ENCODE results near the gene SMCO2.

DNA sequence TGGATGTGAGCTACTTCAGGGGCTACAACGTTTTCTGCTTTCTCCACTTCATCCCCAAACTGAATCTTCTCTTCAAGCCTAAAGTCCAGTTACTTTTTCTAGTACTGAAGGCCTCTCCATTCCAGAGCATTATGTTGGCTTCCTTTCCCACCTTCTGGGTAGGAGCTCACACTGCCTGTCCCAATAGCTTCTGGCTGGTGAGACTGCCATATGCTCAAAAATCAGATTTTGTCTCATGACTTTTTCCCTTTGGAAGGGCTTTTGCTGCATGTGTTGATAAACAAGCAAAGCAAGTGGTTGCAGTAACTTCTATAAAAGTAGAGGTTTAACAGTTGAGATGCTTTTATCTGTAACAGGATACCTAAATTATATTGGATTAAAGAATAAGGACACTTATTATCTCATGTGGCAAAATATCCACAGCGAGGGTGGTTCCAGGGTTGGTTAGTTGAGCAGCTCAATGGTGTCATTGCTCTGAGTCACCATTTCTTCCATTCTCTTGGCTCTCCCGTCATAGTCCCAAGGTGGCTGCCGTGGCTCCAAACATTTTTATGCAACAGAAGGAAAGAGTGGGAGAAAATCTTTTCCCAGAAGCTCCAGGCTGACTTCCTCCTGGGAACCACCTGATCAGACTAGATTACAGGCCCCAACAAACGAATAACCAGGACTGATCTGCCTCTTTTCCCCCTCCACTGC lies 62.3 kb downstream of the SMCO2 start:
- no peak for TF ChIP-seq ZFP30 (CRISPR knock-in tag; IDR thresholded peaks at IDR 0.05)
- TF ChIP-seq TOX (CRISPR knock-in tag; IDR thresholded peaks at IDR 0.05; ENCODE audit: borderline replicate concordance), result no peak
- no peak for TF ChIP-seq ZFP3 (CRISPR knock-in tag; IDR thresholded peaks at IDR 0.05)
- no peak for TF ChIP-seq ARNTL (CRISPR knock-in tag; IDR thresholded peaks at IDR 0.05; ENCODE audit: borderline replicate concordance, low read depth)
- no peak for TF ChIP-seq RARB (CRISPR knock-in tag; IDR thresholded peaks at IDR 0.05)
- TF ChIP-seq, protein P1, sequence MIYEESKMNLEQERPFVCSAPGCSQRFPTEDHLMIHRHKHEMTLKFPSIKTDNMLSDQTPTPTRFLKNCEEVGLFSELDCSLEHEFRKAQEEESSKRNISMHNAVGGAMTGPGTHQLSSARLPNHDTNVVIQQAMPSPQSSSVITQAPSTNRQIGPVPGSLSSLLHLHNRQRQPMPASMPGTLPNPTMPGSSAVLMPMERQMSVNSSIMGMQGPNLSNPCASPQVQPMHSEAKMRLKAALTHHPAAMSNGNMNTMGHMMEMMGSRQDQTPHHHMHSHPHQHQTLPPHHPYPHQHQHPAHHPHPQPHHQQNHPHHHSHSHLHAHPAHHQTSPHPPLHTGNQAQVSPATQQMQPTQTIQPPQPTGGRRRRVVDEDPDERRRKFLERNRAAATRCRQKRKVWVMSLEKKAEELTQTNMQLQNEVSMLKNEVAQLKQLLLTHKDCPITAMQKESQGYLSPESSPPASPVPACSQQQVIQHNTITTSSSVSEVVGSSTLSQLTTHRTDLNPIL (CRISPR knock-in tag; IDR thresholded peaks at IDR 0.05; ENCODE audit: low read depth), result no peak
- no peak for TF ChIP-seq ZC3H10 (CRISPR knock-in tag; IDR thresholded peaks at IDR 0.05)
- TF ChIP-seq SNAI2 (CRISPR knock-in tag; IDR thresholded peaks at IDR 0.05), result no peak
- no peak for TF ChIP-seq ESRRG (CRISPR knock-in tag; IDR thresholded peaks at IDR 0.05)

All from SK-N-SH treated with all-trans-retinoic acid at 6 μM for 48 hours (cell line).